Liver (tissue), 9 donors: ENCODE results near the gene CNTN1. TPM values are rescaled to one million over a fixed set of nuclear protein-coding genes. Genes with fewer than 3 reads are reported as not detected.

Experiments used
- DNase-seq: peaks from one replicate; pipeline ENCODE4 v3.0.0-alpha.2; 2017; ENCODE audit warnings: low spot score
- H3K27ac ChIP-seq, 2 donors: one replicate each; pipeline ENCODE4 v1.7.0; 2013; ENCODE audit warnings: inconsistent platforms in 2 of 2, low read length in 2 of 2, control low read depth in 1 of 2, low read depth in 1 of 2, mild to moderate bottlenecking in 1 of 2
- H3K27me3 ChIP-seq, 4 donors: one replicate each; pipeline versions ENCODE4 v1.6.1 to v1.7.0; 2013; ENCODE audit warnings: low read length in 3 of 4, inconsistent platforms in 1 of 4, mild to moderate bottlenecking in 1 of 4, moderate library complexity in 1 of 4; ENCODE audit not compliant: control insufficient read depth in 4 of 4, insufficient read depth in 4 of 4
- H3K36me3 ChIP-seq, 4 donors: one replicate each; pipeline versions ENCODE4 v1.6.1 to v1.7.0; 2013; ENCODE audit warnings: low read length in 3 of 4, mild to moderate bottlenecking in 3 of 4, low read depth in 1 of 4, moderate library complexity in 1 of 4; ENCODE audit not compliant: control insufficient read depth in 4 of 4, insufficient read depth in 3 of 4
- H3K4me1 ChIP-seq, 4 donors: one replicate each; pipeline versions ENCODE4 v1.6.1 to v1.7.0; 2013; ENCODE audit warnings: low read length in 3 of 4, mild to moderate bottlenecking in 3 of 4, moderate library complexity in 1 of 4; ENCODE audit not compliant: control insufficient read depth in 4 of 4, insufficient read depth in 4 of 4
- H3K4me3 ChIP-seq, 3 donors: one replicate each; pipeline versions ENCODE4 v1.6.1 to v1.7.0; 2013; ENCODE audit warnings: low read length in 3 of 3, control low read depth in 1 of 3, low read depth in 1 of 3, mild to moderate bottlenecking in 1 of 3
- H3K9ac ChIP-seq, 2 donors: one replicate each; pipeline ENCODE4 v1.7.0; 2013; ENCODE audit warnings: low read length in 2 of 2, mild to moderate bottlenecking in 2 of 2, moderate library complexity in 2 of 2, control low read depth in 1 of 2, low read depth in 1 of 2
- H3K9me3 ChIP-seq, 4 donors: one replicate each; pipeline versions ENCODE4 v1.6.1 to v1.7.0; 2013; ENCODE audit warnings: low read length in 3 of 4; ENCODE audit not compliant: control insufficient read depth in 4 of 4
- EGR1 ChIP-seq, 2 donors: IDR thresholded peaks; 2 replicates each; pipeline ENCODE4 v1.6.1; 2016 to 2018; ENCODE audit warnings: antibody characterized with exemption in 2 of 2, low read depth in 2 of 2
- FOXA1 ChIP-seq: IDR thresholded peaks from 2 replicates; pipeline ENCODE4 v1.6.1; 2016; ENCODE audit warnings: antibody characterized with exemption
- FOXA2 ChIP-seq: IDR thresholded peaks from 2 replicates; pipeline ENCODE4 v1.6.1; 2016; ENCODE audit warnings: antibody characterized with exemption
- GABPA ChIP-seq, 2 donors: IDR thresholded peaks in 1 of 2; conservative IDR thresholded peaks in 1 of 2; 2 replicates each; pipeline ENCODE4 v1.6.1; 2016; ENCODE audit warnings: antibody characterized with exemption in 2 of 2, mild to moderate bottlenecking in 1 of 2, moderate library complexity in 1 of 2
- HNF4A ChIP-seq, 2 donors: conservative IDR thresholded peaks; 2 replicates each; pipeline ENCODE4 v1.6.1; 2016; ENCODE audit warnings: antibody characterized with exemption in 2 of 2, mild to moderate bottlenecking in 2 of 2
- JUND ChIP-seq, 2 donors: IDR thresholded peaks; 2 replicates each; pipeline ENCODE4 v1.6.1; 2016; ENCODE audit warnings: antibody characterized with exemption in 2 of 2
- NR2F2 ChIP-seq: IDR thresholded peaks from 2 replicates; pipeline ENCODE4 v1.6.1; 2016; ENCODE audit warnings: antibody characterized with exemption
- RAD21 ChIP-seq, 2 donors: IDR thresholded peaks; 2 replicates each; pipeline ENCODE4 v1.6.1; 2016; ENCODE audit warnings: antibody characterized with exemption in 2 of 2, mild to moderate bottlenecking in 2 of 2
- RXRA ChIP-seq, 2 donors: IDR thresholded peaks; 2 replicates each; pipeline ENCODE4 v1.6.1; 2017 to 2018; ENCODE audit warnings: antibody characterized with exemption in 2 of 2, mild to moderate bottlenecking in 1 of 2
- TAF1 ChIP-seq: conservative IDR thresholded peaks from 2 replicates; pipeline ENCODE4 v1.6.1; 2016; ENCODE audit warnings: antibody characterized with exemption, mild to moderate bottlenecking
- YY1 ChIP-seq: IDR thresholded peaks from 2 replicates; pipeline ENCODE4 v1.6.1; 2016; ENCODE audit warnings: antibody characterized with exemption, mild to moderate bottlenecking
- WGBS: extraction: QIAGEN DNeasy Blood & Tissue Kit; methylation state at CpG from one replicate; pipeline ENCODE4 v1.1.7; 2013; 5-methylcytosine and 5-hydroxymethylcytosine counted together
- polyA plus RNA-seq, 2 donors: library from polyadenylated mRNA; stranded (reverse) in 1 of 2; unstranded in 1 of 2; fragments of 200-250 nt in 1 of 2; fragments of >200 nt in 1 of 2; fragmentation: Nextera tagmentation in 1 of 2; extraction: Ambion mirVana in 1 of 2; gene quantifications; one replicate each; pipeline versions ENCODE4 v1.2.1 to v1.2.3, GENCODE V29; 2013 to 2015
- total RNA-seq, 2 donors: library from RNA; depleted of rRNA; stranded (reverse); fragments of >200 nt; gene quantifications; one replicate each; pipeline ENCODE4 v1.2.3, GENCODE V29; 2014
- TF ChIP-seq, protein P1 (sequence below): IDR thresholded peaks from 2 replicates; pipeline ENCODE4 v1.6.1; 2016; ENCODE audit warnings: antibody characterized with exemption
- TF ChIP-seq, protein P2 (sequence below): IDR thresholded peaks from 2 replicates; pipeline ENCODE4 v1.6.1; 2016; ENCODE audit warnings: antibody characterized with exemption
- TF ChIP-seq, protein P3 (sequence below): fragments of 150-350 bp; IDR thresholded peaks from 2 replicates; pipeline ENCODE4 v1.5.1; 2017; ENCODE audit warnings: improper control_type of control experiment, low read depth, low read length; ENCODE audit not compliant: missing input control
- TF ChIP-seq, protein P4 (sequence below): IDR thresholded peaks from 2 replicates; pipeline ENCODE4 v1.6.1; 2016; ENCODE audit warnings: antibody characterized with exemption
- donor health status: healthy.
- donor health status: healthy.
- donor health status: healthy.
- donor health status: healthy.
- donor health status: healthy.

The CNTN1 gene
- total and polyA plus RNA-seq, 4 donors: 0.03 to 1.2 (median 0.43) TPM

DNA sequence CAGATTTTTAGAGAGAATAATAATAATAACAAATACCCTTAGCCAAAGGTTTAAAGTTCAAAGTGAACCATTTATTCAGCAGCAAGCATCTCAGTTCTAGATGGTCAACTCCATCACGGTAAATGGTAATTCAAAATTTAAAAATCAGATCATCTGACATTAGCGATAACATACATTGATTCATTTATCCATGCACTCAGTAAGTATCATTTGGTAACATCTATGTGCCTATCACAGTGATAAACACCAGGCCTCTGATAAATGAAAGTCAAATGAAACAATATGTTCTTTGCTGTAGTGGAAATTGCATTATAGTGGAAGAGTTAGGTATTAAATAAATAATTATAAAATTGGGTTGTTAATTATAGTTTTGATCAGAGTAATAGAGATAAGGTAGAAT, 108.8 kb downstream of the CNTN1 start (continued):
- TF ChIP-seq, protein P1, sequence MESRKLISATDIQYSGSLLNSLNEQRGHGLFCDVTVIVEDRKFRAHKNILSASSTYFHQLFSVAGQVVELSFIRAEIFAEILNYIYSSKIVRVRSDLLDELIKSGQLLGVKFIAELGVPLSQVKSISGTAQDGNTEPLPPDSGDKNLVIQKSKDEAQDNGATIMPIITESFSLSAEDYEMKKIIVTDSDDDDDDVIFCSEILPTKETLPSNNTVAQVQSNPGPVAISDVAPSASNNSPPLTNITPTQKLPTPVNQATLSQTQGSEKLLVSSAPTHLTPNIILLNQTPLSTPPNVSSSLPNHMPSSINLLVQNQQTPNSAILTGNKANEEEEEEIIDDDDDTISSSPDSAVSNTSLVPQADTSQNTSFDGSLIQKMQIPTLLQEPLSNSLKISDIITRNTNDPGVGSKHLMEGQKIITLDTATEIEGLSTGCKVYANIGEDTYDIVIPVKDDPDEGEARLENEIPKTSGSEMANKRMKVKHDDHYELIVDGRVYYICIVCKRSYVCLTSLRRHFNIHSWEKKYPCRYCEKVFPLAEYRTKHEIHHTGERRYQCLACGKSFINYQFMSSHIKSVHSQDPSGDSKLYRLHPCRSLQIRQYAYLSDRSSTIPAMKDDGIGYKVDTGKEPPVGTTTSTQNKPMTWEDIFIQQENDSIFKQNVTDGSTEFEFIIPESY: no peak
- TF ChIP-seq FOXA1: no peak
- no peak for TF ChIP-seq TAF1
- no peak for TF ChIP-seq GABPA (IDR thresholded peaks at IDR 0.05 in 1 of 2, conservative IDR thresholded peaks at IDR 0.05 in 1 of 2)
- TF ChIP-seq, protein P2, sequence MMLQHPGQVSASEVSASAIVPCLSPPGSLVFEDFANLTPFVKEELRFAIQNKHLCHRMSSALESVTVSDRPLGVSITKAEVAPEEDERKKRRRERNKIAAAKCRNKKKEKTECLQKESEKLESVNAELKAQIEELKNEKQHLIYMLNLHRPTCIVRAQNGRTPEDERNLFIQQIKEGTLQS: no peak

DNA sequence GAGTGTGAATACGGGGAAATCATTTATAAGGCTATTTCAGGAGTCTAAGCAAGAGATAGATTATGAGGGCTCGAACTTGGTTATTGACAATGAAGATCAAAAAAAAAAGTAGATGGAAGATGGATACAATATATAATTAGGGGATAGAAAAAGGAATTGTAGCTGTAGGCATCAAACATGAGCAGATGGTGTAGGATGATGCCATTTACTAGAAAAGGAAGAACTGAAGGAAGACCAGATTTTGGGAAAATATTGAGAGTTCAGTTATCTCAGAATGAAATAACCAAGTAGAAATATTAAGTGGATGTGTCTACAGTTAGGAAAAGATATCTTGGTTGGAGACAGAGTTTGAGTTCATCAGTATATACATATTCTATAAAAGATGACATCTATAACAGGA, 109.6 kb downstream of the CNTN1 start:
- Histone ChIP-seq H3K9me3 (no peaks in the 10 kb centered on the region), H3K9ac (no peak overlapping the region), H3K27me3 (no peaks in the 10 kb centered on the region), H3K4me1 (no peaks in the 10 kb centered on the region), H3K36me3 (no peaks in the 10 kb centered on the region), H3K27ac (no peak overlapping the region), H3K4me3 (no peak overlapping the region)
- no peak for TF ChIP-seq RXRA (IDR thresholded peaks at IDR 0.05)
- no peak for TF ChIP-seq EGR1 (IDR thresholded peaks at IDR 0.05; ENCODE audit: low read depth in 2 of 2)
- no peak for TF ChIP-seq HNF4A (conservative IDR thresholded peaks at IDR 0.05)
- TF ChIP-seq, protein P3, sequence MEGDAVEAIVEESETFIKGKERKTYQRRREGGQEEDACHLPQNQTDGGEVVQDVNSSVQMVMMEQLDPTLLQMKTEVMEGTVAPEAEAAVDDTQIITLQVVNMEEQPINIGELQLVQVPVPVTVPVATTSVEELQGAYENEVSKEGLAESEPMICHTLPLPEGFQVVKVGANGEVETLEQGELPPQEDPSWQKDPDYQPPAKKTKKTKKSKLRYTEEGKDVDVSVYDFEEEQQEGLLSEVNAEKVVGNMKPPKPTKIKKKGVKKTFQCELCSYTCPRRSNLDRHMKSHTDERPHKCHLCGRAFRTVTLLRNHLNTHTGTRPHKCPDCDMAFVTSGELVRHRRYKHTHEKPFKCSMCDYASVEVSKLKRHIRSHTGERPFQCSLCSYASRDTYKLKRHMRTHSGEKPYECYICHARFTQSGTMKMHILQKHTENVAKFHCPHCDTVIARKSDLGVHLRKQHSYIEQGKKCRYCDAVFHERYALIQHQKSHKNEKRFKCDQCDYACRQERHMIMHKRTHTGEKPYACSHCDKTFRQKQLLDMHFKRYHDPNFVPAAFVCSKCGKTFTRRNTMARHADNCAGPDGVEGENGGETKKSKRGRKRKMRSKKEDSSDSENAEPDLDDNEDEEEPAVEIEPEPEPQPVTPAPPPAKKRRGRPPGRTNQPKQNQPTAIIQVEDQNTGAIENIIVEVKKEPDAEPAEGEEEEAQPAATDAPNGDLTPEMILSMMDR: no peak
- no peak for TF ChIP-seq JUND (IDR thresholded peaks at IDR 0.05)
- TF ChIP-seq, protein P4, sequence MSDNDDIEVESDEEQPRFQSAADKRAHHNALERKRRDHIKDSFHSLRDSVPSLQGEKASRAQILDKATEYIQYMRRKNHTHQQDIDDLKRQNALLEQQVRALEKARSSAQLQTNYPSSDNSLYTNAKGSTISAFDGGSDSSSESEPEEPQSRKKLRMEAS: no peak
- no peak for TF ChIP-seq TAF1
- TF ChIP-seq FOXA2: no peak
- no peak for TF ChIP-seq YY1
- TF ChIP-seq NR2F2: no peak
- TF ChIP-seq, protein P2: no peak
- no peak for TF ChIP-seq RAD21 (IDR thresholded peaks at IDR 0.05)
- TF ChIP-seq FOXA1: no peak
- TF ChIP-seq, protein P1: no peak
- DNase-seq: no peak
- 72% methylated on average over 2 of the region's 2 CpGs for WGBS
